Neural cell (in vitro differentiated cells): ENCODE results near the gene STPG4. TPM values are rescaled to one million over a fixed set of nuclear protein-coding genes. Genes with fewer than 3 reads are reported as not detected.

ENCODE experiments used
- H2AFZ ChIP-seq: fragments of 200-600, 300-800 bp; sonication (generic), shearing (Covaris generic); 2 replicates; pipeline ENCODE4 v1.6.0; 2014; ENCODE audit warnings: low read depth, mild to moderate bottlenecking, antibody characterized with exemption, low read length, moderate library complexity
- H3F3A ChIP-seq: fragments of 200-600 bp; shearing (Covaris generic); 2 replicates; pipeline ENCODE4 v1.6.1; 2016; ENCODE audit warnings: mild to moderate bottlenecking, moderate library complexity, mixed read lengths, antibody characterized with exemption, low read length; ENCODE audit not compliant: insufficient read depth, poor library complexity, severe bottlenecking
- H3K27ac ChIP-seq: fragments of 200-600, 300-800 bp; sonication (generic), shearing (Covaris generic); 2 replicates; pipeline ENCODE4 v1.5.1; 2014; ENCODE audit warnings: mild to moderate bottlenecking, low read length, moderate library complexity
- H3K27me3 ChIP-seq: fragments of 300-800, 200-600 bp; sonication (generic), shearing (Covaris generic); 2 replicates; pipeline ENCODE4 v1.6.0; 2014; ENCODE audit warnings: mild to moderate bottlenecking, low read depth, low read length, moderate library complexity; ENCODE audit not compliant: insufficient read depth
- H3K36me3 ChIP-seq: fragments of 300-800, 200-600 bp; sonication (generic), shearing (Covaris generic); 2 replicates; pipeline ENCODE4 v1.5.1; 2014; ENCODE audit warnings: mild to moderate bottlenecking, antibody characterized with exemption, low read length, moderate library complexity; ENCODE audit not compliant: insufficient read depth
- H3K4me2 ChIP-seq: fragments of 300-800, 200-600 bp; sonication (generic), shearing (Covaris generic); 2 replicates; pipeline ENCODE4 v1.6.0; 2014; ENCODE audit warnings: mild to moderate bottlenecking, low read length
- H3K4me3 ChIP-seq: fragments of 300-800, 200-600 bp; sonication (generic), shearing (Covaris generic); 2 replicates; pipeline ENCODE4 v1.5.1; 2014; ENCODE audit warnings: mild to moderate bottlenecking, low read length, moderate library complexity
- H3K79me2 ChIP-seq: fragments of 200-600 bp; shearing (Covaris generic); replicated peaks from 2 replicates; pipeline ENCODE4 v1.6.0; 2014; ENCODE audit warnings: mild to moderate bottlenecking, low read length, moderate library complexity; ENCODE audit not compliant: insufficient read depth
- H3K9ac ChIP-seq: fragments of 300-800, 200-600 bp; sonication (generic), shearing (Covaris generic); 2 replicates; pipeline ENCODE4 v1.6.1; 2016; ENCODE audit warnings: mild to moderate bottlenecking, low read length, mixed read lengths
- H3K9me2 ChIP-seq: fragments of 200-600 bp; shearing (Covaris generic); 2 replicates; pipeline ENCODE4 v1.6.1; 2016; ENCODE audit warnings: mild to moderate bottlenecking, low read length, mixed read lengths; ENCODE audit not compliant: insufficient read depth
- H3K9me3 ChIP-seq: fragments of 200-600, 300-800 bp; sonication (generic), shearing (Covaris generic); 2 replicates; pipeline ENCODE4 v1.6.1; 2016; ENCODE audit warnings: mild to moderate bottlenecking, mixed run types, low read length, moderate library complexity, mixed read lengths
- H4K20me1 ChIP-seq: fragments of 200-600 bp; shearing (Covaris generic); 2 replicates; pipeline ENCODE4 v1.6.1; 2016; ENCODE audit warnings: mild to moderate bottlenecking, mixed run types; ENCODE audit not compliant: insufficient read depth
- EP300 ChIP-seq: fragments of 450-650 bp; conservative IDR thresholded peaks from 2 replicates; pipeline ENCODE4 v1.6.1; 2014; ENCODE audit warnings: antibody characterized with exemption, mild to moderate bottlenecking, moderate library complexity; ENCODE audit not compliant: poor library complexity, severe bottlenecking
- EZH2 ChIP-seq: fragments of 200-600, 300-800 bp; shearing (Covaris generic), sonication (generic); IDR thresholded peaks from 2 replicates; pipeline ENCODE4 v1.6.1; 2014; ENCODE audit warnings: antibody characterized with exemption, low read length, borderline replicate concordance, mild to moderate bottlenecking; ENCODE audit not compliant: insufficient read depth, poor library complexity, severe bottlenecking
- MXI1 ChIP-seq: fragments of 450-650 bp; conservative IDR thresholded peaks from 2 replicates; pipeline ENCODE4 v1.6.1; 2014; ENCODE audit warnings: antibody characterized with exemption, mild to moderate bottlenecking; ENCODE audit not compliant: poor library complexity, severe bottlenecking
- POLR2AphosphoS5 ChIP-seq: IDR thresholded peaks from 2 replicates; pipeline ENCODE4 v1.6.1; 2012
- RAD21 ChIP-seq: fragments of 450-650 bp; conservative IDR thresholded peaks from 2 replicates; pipeline ENCODE4 v1.6.1; 2014; ENCODE audit warnings: antibody characterized with exemption, mild to moderate bottlenecking, moderate library complexity
- SMC3 ChIP-seq: fragments of 450-650 bp; conservative IDR thresholded peaks from 2 replicates; pipeline ENCODE4 v1.6.1; 2014; ENCODE audit warnings: antibody characterized with exemption, mild to moderate bottlenecking, moderate library complexity; ENCODE audit not compliant: poor library complexity
- TAF1 ChIP-seq: IDR thresholded peaks from 2 replicates; pipeline ENCODE4 v1.6.1; 2012; ENCODE audit warnings: low read depth
- polyA plus RNA-seq: library from polyadenylated mRNA; depleted of rRNA; stranded (reverse); fragments of >200 nt; gene quantifications from 2 replicates; pipeline ENCODE4 v1.2.3, GENCODE V29; 2014
- TF ChIP-seq, protein P1 (sequence below): IDR thresholded peaks from 2 replicates; pipeline ENCODE4 v1.6.1; 2012; ENCODE audit warnings: borderline replicate concordance
- TF ChIP-seq, protein P2 (sequence below): fragments of 450-650 bp; IDR thresholded peaks from 2 replicates; pipeline ENCODE4 v1.5.1; 2014; ENCODE audit warnings: antibody characterized with exemption, mild to moderate bottlenecking, moderate library complexity; ENCODE audit not compliant: poor library complexity, severe bottlenecking

STPG4 gene
- polyA plus RNA-seq, 1 donor from 2014 or later, result not detected

DNA sequence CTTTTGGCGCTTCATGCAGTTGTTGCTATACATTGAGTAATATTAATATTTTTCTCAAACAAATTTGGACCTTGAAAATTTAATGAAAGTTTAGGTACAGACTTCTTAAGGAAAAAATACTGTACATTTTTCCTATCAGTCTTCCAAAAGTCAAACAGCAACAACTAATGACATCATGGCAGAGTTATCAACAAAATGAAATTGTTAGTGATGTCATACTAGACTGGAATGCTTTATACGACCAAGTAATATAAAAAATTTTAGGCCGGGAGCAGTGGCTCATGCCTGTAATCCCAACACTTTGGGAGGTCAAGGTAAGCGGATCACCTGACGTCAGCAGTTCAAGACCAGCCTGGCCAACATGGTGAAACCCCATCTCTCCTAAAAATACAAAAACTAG, 12.0 kb upstream of the STPG4 start:
- TF ChIP-seq EP300 (no peak), POLR2AphosphoS5 (no peak), RAD21 (no peak), TAF1 (no peak), EZH2 (no peak), SMC3 (no peak), MXI1 (no peak)
- TF ChIP-seq, protein P1, sequence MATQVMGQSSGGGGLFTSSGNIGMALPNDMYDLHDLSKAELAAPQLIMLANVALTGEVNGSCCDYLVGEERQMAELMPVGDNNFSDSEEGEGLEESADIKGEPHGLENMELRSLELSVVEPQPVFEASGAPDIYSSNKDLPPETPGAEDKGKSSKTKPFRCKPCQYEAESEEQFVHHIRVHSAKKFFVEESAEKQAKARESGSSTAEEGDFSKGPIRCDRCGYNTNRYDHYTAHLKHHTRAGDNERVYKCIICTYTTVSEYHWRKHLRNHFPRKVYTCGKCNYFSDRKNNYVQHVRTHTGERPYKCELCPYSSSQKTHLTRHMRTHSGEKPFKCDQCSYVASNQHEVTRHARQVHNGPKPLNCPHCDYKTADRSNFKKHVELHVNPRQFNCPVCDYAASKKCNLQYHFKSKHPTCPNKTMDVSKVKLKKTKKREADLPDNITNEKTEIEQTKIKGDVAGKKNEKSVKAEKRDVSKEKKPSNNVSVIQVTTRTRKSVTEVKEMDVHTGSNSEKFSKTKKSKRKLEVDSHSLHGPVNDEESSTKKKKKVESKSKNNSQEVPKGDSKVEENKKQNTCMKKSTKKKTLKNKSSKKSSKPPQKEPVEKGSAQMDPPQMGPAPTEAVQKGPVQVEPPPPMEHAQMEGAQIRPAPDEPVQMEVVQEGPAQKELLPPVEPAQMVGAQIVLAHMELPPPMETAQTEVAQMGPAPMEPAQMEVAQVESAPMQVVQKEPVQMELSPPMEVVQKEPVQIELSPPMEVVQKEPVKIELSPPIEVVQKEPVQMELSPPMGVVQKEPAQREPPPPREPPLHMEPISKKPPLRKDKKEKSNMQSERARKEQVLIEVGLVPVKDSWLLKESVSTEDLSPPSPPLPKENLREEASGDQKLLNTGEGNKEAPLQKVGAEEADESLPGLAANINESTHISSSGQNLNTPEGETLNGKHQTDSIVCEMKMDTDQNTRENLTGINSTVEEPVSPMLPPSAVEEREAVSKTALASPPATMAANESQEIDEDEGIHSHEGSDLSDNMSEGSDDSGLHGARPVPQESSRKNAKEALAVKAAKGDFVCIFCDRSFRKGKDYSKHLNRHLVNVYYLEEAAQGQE, result no peak
- TF ChIP-seq, protein P2, sequence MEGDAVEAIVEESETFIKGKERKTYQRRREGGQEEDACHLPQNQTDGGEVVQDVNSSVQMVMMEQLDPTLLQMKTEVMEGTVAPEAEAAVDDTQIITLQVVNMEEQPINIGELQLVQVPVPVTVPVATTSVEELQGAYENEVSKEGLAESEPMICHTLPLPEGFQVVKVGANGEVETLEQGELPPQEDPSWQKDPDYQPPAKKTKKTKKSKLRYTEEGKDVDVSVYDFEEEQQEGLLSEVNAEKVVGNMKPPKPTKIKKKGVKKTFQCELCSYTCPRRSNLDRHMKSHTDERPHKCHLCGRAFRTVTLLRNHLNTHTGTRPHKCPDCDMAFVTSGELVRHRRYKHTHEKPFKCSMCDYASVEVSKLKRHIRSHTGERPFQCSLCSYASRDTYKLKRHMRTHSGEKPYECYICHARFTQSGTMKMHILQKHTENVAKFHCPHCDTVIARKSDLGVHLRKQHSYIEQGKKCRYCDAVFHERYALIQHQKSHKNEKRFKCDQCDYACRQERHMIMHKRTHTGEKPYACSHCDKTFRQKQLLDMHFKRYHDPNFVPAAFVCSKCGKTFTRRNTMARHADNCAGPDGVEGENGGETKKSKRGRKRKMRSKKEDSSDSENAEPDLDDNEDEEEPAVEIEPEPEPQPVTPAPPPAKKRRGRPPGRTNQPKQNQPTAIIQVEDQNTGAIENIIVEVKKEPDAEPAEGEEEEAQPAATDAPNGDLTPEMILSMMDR, result no peak
- H4K20me1 ChIP-seq, result peaks cover 36% of the 10 kb centered on the region

DNA sequence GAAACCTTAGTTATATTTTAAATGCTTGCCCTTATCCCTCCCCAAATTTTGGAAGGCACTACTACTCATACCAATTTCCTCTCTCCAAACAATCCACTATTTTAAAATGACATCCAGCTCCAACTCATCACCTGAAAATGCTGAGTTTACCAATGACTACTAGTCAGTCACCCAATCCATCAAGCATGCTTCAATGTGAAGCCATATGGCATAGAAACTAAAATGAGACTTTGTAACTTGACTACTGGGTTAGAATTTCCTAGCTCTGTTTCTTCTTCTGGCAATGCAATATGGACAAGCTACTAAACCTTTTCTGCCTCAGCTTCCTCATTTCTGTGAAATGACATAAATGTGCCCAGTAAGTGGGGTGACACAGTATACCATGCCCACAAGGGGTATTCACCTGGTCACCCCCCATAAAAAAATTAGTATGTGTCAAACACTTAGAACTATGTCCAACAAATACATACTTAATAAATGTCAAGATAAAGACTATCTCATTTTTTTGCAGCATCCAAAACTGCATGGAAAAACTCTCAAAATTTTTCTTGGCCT, 10.0 kb upstream of the STPG4 start:
- Histone ChIP-seq H3K9me3 (no peaks in the 10 kb centered on the region), H3K79me2 (peaks cover 79% of the 10 kb centered on the region), H4K20me1 (peaks cover 17% of the 10 kb centered on the region), H3K9me2 (no peaks in the 10 kb centered on the region), H3K36me3 (no peaks in the 10 kb centered on the region), H3K4me2 (no peak overlapping the region), H3K4me3 (no peak overlapping the region), H3K27me3 (no peaks in the 10 kb centered on the region), H3K9ac (no peak overlapping the region), H3F3A (no peaks in the 10 kb centered on the region), H3K27ac (no peak overlapping the region), H2AFZ (no peak overlapping the region)
- TF ChIP-seq, protein P1, result no peak
- TF ChIP-seq SMC3 (no peak), RAD21 (no peak), EP300 (no peak), EZH2 (no peak), MXI1 (no peak), TAF1 (no peak), POLR2AphosphoS5 (no peak)
- TF ChIP-seq, protein P2, result no peak

More for the DNA sequence above, 12.0 kb upstream of the STPG4 start:
- Histone ChIP-seq H3K9me3 (no peaks in the 10 kb centered on the region), H3K36me3 (no peaks in the 10 kb centered on the region), H3K79me2 (peaks cover 93% of the 10 kb centered on the region), H3K4me3 (no peak overlapping the region), H3K27ac (no peak overlapping the region), H3K9ac (no peak overlapping the region), H3K9me2 (no peaks in the 10 kb centered on the region), H3F3A (no peaks in the 10 kb centered on the region), H3K4me2 (no peak overlapping the region), H2AFZ (no peak overlapping the region), H3K27me3 (no peaks in the 10 kb centered on the region)
